Right atrium auricular region (tissue), 2 donors: ENCODE data around the gene RPS3. TPM values are rescaled to one million over a fixed set of nuclear protein-coding genes. Genes with fewer than 3 reads are reported as not detected.
A peak's percentile ranks its signal among the peaks of the same experiment; 100 is the strongest.
"Not testable (repeated sequence)": the region's sequence is repeated elsewhere in the genome, so short reads cannot be mapped to it uniquely, and the experiment has no call there.

Experiments
- DNase-seq: peaks from one replicate; pipeline ENCODE4 v3.0.0-alpha.2; 2019; ENCODE audit warnings: low spot score
- H3K27ac ChIP-seq, 2 donors: fragments of 200-600 bp; sonication (generic); 1 replicate in 1 of 2; 2 replicates in 1 of 2; pipeline ENCODE4 v1.5.1; 2016 to 2019
- H3K27me3 ChIP-seq, 2 donors: fragments of 200-600 bp; sonication (generic); one replicate each; pipeline versions ENCODE4 v1.5.1 to v1.6.0; 2017 to 2019
- H3K36me3 ChIP-seq: fragments of 200-600 bp; sonication (generic); one replicate; pipeline ENCODE4 v1.5.1; 2016
- H3K4me1 ChIP-seq, 2 donors: fragments of 200-600 bp; sonication (generic); one replicate each; pipeline versions ENCODE4 v1.5.1 to v1.6.0; 2017 to 2019
- H3K4me3 ChIP-seq, 2 donors: fragments of 200-600 bp; sonication (generic); 1 replicate in 1 of 2; 2 replicates in 1 of 2; pipeline ENCODE4 v1.5.1; 2017 to 2019; ENCODE audit warnings: mild to moderate bottlenecking in 1 of 2, moderate library complexity in 1 of 2
- H3K9me3 ChIP-seq, 2 donors: fragments of 200-600 bp; sonication (generic); one replicate each; pipeline ENCODE4 v1.5.1; 2019
- total RNA-seq, 2 donors: library from RNA; depleted of rRNA; stranded (reverse); fragments of >200 nt; gene quantifications; one replicate each; pipeline ENCODE4 v1.1.0, GENCODE V29; 2016
- TF ChIP-seq, protein P1 (sequence below), 2 donors: fragments of 200-600 bp; sonication (generic); IDR thresholded peaks; one replicate each; pipeline ENCODE4 v1.5.1; 2019; ENCODE audit warnings: antibody characterized with exemption in 2 of 2

RPS3 gene
- total RNA-seq, 2 donors from 2014 or later, result 391 to 983 TPM

DNA sequence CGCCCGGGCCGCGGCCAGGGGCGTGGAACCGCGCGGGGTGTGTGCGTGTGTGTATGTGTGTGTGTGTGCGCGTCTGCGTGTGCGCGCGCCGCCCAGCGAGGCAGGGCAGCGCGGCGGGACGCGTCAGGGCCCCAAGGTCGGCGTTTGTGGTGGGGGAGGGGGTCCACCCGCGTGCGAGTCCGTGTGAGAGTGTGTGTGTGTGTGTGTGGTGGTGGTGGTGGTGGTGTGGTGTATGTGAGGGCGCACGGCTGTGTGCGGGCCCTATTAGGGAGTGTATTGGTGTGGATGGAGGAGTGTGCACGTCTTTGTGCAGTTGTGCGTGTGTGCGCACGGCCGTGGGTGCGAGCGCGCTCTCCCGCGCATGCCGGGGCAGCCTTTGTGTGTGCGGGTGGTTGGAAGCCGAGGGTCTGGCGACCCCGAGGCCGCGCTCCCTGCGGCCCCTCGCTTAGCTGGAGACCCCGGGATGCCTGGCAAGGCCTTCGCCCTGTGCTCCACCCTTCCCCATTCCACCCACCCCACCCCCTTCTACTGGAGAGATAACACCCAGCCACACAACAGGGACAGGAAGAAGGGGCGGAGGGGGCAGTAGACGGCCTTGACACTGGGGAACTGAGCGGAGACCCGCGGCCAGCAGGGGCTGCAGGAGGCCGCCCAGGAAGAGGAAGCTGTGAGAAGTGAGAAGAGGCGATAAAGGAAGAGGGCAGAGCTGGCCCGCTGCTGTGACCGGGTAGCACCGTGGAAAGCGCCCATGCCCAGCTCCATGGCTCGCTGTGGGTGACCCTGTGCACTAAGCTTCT is 47.3 kb upstream of the RPS3 start:
- Histone ChIP-seq H3K4me3 (peak overlapping the region; percentile 74 to 77), H3K9me3 (no peaks in the 10 kb centered on the region), H3K36me3 (no peaks in the 10 kb centered on the region), H3K27me3 (no peaks in the 10 kb centered on the region), H3K27ac (peak overlapping the region; percentile 90 to 93), H3K4me1 (peaks cover 4 to 56% of the 10 kb centered on the region in 2 donors)
- no peak for DNase-seq
- TF ChIP-seq, protein P1, sequence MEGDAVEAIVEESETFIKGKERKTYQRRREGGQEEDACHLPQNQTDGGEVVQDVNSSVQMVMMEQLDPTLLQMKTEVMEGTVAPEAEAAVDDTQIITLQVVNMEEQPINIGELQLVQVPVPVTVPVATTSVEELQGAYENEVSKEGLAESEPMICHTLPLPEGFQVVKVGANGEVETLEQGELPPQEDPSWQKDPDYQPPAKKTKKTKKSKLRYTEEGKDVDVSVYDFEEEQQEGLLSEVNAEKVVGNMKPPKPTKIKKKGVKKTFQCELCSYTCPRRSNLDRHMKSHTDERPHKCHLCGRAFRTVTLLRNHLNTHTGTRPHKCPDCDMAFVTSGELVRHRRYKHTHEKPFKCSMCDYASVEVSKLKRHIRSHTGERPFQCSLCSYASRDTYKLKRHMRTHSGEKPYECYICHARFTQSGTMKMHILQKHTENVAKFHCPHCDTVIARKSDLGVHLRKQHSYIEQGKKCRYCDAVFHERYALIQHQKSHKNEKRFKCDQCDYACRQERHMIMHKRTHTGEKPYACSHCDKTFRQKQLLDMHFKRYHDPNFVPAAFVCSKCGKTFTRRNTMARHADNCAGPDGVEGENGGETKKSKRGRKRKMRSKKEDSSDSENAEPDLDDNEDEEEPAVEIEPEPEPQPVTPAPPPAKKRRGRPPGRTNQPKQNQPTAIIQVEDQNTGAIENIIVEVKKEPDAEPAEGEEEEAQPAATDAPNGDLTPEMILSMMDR (IDR thresholded peaks at IDR 0.05), result peak in 1 of 2 donors; percentile 20

DNA sequence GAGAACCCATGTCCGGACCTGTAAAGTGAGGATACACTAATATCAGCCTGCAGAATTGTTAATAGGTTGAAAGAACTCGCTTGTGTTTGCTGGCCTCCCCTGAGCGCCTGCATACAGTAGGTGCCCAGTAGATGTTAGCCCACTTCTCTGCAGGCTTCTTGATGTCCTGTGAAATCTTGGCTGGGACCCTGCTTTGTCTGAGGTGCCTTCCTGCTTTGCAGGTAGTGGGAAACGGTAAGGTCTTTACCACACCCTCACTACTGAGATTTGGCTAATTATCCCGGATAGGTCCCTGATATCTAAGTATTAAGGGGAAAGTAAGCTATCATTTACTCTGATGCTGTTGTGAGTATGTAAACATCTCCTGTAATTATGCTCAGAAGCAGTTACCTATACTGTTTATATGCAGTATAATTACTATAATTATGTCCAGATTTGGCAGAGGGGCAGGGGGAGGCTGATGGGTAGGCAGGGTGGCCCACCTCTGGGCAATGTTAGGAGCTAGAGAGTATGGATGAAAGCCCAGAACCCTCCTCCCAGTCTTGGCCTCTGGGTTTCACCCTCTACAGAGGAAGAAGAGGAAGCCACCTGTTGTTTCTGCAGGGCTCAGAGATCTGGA is 46.6 kb upstream of the RPS3 start:
- peaks cover 4 to 49% of the 10 kb centered on the region in 2 donors for H3K4me1 ChIP-seq
- H3K4me3 ChIP-seq, result peak overlapping the region; percentile 74 to 77
- no peaks in the 10 kb centered on the region for H3K27me3 ChIP-seq
- TF ChIP-seq, protein P1 (IDR thresholded peaks at IDR 0.05), result no peak
- no peak for DNase-seq
- H3K36me3 ChIP-seq, result no peaks in the 10 kb centered on the region
- H3K27ac ChIP-seq, result peak overlapping the region; percentile 90 to 93
- H3K9me3 ChIP-seq, result no peaks in the 10 kb centered on the region

- Histone ChIP-seq H3K27me3 (no peaks in the 10 kb centered on the region), H3K27ac (no peak overlapping the region), H3K36me3 (no peaks in the 10 kb centered on the region), H3K4me3 (no peak overlapping the region), H3K4me1 (peaks cover 4 to 26% of the 10 kb centered on the region in 2 donors), H3K9me3 (no peaks in the 10 kb centered on the region)
- TF ChIP-seq, protein P1 (IDR thresholded peaks at IDR 0.05), result no peak
- DNase-seq, result no peak
Observed at GRCh38 chr11:75355051-75355450, 44.3 kb upstream of the RPS3 start.

- no peak overlapping the region for H3K4me3 ChIP-seq
- no peaks in the 10 kb centered on the region for H3K36me3 ChIP-seq
- peaks cover 0 to 12% of the 10 kb centered on the region in 2 donors for H3K4me1 ChIP-seq
- no peak for DNase-seq
- TF ChIP-seq, protein P1 (IDR thresholded peaks at IDR 0.05), result no peak
- H3K27ac ChIP-seq, result no peak overlapping the region
- no peaks in the 10 kb centered on the region for H3K9me3 ChIP-seq
- no peaks in the 10 kb centered on the region for H3K27me3 ChIP-seq
Observed at GRCh38 chr11:75356613-75357012, 42.7 kb upstream of the RPS3 start.

- not testable (repeated sequence) for H3K4me3 ChIP-seq, H3K36me3 ChIP-seq, H3K9me3 ChIP-seq, H3K4me1 ChIP-seq, DNase-seq, H3K27ac ChIP-seq, H3K27me3 ChIP-seq
Observed at GRCh38 chr11:75362285-75362684, 37.0 kb upstream of the RPS3 start.

DNA sequence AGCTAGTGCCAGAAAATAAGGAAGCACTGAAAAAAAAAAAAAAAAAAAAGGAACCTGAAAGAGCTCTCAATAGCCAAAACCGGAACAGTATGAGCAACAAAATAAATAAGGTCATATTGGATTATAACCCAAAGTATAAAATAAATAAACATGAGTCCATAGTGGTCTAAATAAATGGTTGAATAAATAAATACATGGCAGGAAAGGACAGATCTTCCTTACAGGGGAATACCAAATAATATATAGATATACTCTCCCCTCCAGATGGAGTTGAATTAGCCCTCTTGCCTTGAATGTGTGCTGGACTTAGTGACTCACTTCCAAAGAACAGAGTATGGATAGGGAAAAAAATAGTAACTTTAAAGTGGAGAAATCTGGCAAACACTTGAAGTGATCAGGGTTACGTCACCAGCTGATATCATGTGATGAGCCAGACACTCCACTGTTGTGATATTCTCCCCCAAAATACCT is 33.6 kb upstream of the RPS3 start:
- TF ChIP-seq, protein P1 (IDR thresholded peaks at IDR 0.05), result no peak
- Histone ChIP-seq H3K36me3 (no peaks in the 10 kb centered on the region), H3K4me3 (no peak overlapping the region), H3K9me3 (peaks cover 0 to 6% of the 10 kb centered on the region in 2 donors), H3K27ac (no peak overlapping the region), H3K27me3 (no peaks in the 10 kb centered on the region), H3K4me1 (no peaks in the 10 kb centered on the region)
- no peak for DNase-seq

DNA sequence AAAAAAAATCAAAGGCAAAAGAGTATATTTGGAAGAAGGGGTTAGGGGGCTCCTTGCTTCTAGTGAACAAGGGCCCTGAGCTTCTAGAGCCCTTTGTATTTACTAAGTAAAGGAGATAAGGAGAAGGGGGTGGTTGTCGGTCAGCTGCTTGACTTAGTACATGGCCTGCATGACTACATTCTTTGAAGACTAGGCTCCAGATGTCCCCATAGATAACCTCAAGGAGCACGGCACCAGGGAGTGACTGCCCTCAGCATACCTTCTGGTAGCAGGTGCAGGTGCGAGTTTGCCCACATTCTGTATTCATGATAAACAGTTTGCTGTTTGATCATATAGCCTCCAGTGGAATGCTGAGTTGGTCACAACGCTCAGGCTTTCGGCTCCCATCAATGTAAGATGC is 32.5 kb upstream of the RPS3 start:
- not testable (repeated sequence) for H3K9me3 ChIP-seq

More for the DNA sequence above, 32.5 kb upstream of the RPS3 start:
- H3K4me1 ChIP-seq, H3K27me3 ChIP-seq, H3K36me3 ChIP-seq, DNase-seq, H3K27ac ChIP-seq, H3K4me3 ChIP-seq: not testable (repeated sequence)
